GM12878 (cell line): Measurements from ENCODE around the gene RPS15A.

Experiments used
- CTCF ChIP-seq, 3 experiments: IDR thresholded peaks in 2 of 3; conservative IDR thresholded peaks in 1 of 3; 2 replicates each; pipeline ENCODE4 v1.5.1; 2011; ENCODE audit warnings: low read depth in 3 of 3, low read length in 3 of 3, mild to moderate bottlenecking in 3 of 3, control low read depth in 2 of 3, moderate library complexity in 2 of 3, inconsistent platforms in 1 of 3, mixed read lengths in 1 of 3; ENCODE audit not compliant: control insufficient read depth in 2 of 3, insufficient read depth in 1 of 3; ENCODE audit errors: extremely low read depth in 1 of 3
- JUND ChIP-seq: IDR thresholded peaks from 2 replicates; pipeline ENCODE4 v1.6.1; 2012; ENCODE audit warnings: low read depth, mild to moderate bottlenecking, low read length, improper control_type of control experiment, moderate library complexity
- MTA2 ChIP-seq: fragments of 450-650 bp; IDR thresholded peaks from 2 replicates; pipeline ENCODE4 v1.6.1; 2016; ENCODE audit warnings: low read depth, mild to moderate bottlenecking, moderate library complexity
- SRF ChIP-seq, 2 experiments: IDR thresholded peaks; 2 replicates each; pipeline ENCODE4 v1.6.1; 2011; ENCODE audit warnings: low read depth in 2 of 2, low read length in 2 of 2, mild to moderate bottlenecking in 1 of 2, moderate library complexity in 1 of 2

- TF ChIP-seq CTCF (IDR thresholded peaks at IDR 0.05 in 2 of 3, conservative IDR thresholded peaks at IDR 0.05 in 1 of 3; ENCODE audit: control insufficient read depth in 2 of 3, extremely low read depth in 1 of 3, insufficient read depth in 1 of 3, low read depth in 3 of 3, low read length in 3 of 3) (no peak), JUND (no peak), MTA2 (no peak), SRF (IDR thresholded peaks at IDR 0.05; ENCODE audit: low read depth in 2 of 2, low read length in 2 of 2) (no peak)
These were observed 37.8 kb upstream of the RPS15A start for GRCh38 chr16:18827890-18828289.
